Measurements from ENCODE around the gene CDH4.

CDH4 gene

DNA sequence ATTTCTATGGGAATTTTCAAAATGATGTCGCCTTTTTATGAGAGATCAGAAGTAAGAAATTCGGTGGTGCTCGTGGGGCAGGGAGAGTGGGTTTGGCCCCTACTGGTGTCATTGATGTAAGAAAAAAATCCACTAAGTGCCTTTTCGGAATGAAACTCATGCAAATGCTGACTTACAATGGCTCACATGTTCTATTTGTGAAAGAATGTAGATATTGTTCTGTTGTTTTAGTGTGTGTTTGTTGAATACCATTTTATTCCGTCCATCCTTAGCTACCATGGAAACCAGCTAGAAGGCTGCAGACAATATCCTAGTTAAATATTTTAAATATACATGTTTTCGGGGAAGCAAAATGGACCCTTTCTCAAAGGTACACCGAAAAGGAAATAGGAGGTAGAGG, 508.7 kb downstream of the CDH4 start:
- DNase-seq, result no peak

DNA sequence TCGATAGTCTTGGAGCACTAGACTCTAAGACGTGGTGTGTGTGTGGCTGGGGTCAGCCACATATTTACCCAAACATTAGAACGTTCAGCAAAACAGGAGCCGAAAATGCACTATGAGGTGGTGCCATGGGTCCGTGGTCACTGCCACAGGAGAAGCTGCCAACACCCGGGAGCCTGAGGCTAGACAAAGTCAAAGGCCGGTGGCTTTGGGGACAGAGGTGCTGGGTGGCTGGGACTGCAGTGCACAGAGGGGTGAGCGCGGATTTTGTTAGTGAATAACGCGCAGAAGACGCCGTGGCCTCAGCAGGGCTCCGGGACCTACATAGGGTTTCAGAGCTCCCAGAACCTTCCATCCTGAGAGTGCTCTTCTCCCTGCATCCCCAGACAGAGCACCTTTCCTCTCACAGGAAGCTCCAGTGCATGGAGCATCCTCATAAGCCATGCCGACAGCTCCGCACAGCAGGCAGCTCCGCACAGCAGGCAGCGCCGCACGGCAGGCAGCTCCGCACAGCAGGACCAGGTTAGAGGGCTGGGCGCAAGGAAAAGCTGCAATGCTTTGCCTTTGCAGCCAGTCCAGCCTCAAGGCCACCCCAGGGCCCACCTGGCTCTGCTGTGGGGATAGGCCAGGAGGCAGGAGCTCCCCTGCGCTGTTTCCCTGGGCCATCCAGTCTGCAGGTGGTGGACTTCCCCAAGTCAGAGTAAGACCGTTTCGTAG, 509.5 kb downstream of the CDH4 start:
- no peak for DNase-seq

DNA sequence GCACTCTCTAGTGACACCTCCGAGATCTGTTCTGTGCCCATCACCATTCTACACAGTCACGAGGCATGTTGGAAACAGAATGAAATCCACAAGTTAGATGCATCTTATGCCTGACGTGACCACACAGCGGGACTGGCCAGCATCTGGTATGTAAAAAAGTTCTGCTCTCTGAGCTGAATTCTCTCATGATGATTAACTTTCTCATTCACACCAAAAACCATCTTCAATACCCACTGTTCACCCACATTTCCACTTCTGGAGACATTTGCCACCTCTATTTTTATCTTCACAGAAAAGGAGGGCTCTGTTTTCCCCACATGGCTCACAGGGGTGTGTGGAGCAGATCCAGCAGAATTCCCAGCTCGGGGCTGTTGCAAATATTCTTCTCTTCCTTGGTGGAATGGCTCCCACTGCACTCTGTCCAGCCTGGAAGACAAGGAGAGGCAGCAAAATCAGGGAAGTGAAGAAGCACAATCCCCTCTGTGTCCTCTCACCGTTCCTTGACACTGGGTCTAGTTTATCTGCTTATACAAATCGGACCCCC, 510.2 kb downstream of the CDH4 start:
- DNase-seq, result peak; percentile 27

DNA sequence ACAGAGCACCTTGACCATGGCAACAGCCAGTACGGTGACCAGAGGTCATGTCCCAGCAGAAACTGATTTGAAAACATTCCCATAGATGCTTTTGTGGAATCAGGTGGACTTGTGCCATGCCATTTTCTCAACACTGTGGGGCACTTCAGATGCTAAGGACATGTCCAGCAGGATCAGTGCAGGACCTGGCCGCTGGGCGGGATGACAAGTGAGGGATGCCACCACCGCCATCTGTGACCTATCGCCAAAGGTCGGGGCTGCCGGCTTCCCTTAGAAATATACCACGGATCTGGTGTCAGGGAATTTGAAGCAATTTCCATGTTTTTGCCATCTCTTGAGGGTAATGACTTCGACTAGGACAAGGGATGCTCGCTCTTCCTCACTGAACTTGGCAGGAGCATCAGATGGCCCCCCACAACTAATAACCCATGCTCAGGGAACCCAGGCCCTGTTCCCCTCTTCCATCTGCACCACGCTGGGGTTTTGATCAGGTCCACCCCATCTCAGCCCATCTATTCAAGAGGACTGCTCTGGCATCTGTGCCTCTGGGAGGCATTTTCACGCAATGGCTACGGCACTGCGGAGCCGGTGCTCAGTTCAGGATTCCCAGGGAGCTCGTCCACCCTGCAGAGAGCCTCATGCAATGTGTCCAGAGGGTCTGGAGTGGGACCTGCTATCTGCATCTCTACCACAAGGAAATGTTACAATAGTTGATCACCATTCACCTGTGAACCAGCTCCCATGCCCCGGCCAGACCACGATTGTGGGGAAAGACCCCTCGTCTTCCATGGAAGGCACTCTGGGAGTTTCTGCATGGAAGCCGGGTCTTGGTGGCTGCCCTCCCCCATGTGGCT, 511.1 kb downstream of the CDH4 start:
- no peak for DNase-seq

DNA sequence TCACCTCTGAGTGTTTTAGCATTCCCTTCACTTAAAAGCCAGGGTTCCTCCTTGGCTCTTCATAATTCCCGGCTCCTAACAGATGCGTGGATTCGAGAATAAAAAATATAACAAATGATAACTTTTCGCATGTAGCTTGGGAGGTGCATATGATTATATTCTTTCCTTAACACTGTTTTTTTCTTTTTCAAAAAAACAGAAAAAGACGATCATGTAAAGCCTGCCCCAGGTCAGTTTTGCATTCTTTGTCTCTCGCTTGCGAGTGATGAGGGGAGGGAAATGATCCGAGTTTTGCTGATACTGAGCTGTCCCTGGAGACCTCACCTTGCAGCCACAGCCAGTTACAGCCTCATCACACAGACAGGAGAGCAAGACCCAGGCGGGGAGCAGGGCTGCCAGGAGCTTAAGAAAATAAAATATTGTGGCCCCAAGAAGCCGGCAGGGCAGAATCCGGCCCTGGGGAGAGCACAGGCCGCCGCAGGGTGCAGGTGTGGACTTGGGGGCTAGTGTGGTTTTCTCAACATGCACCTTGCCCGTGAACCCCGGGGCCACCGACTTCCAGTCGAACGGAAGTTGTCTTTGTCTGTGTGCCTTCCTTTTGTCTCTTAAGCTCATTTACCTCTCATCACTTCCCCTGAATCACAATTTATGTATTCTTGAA, 511.8 kb downstream of the CDH4 start:
- DNase-seq, result no peak

DNA sequence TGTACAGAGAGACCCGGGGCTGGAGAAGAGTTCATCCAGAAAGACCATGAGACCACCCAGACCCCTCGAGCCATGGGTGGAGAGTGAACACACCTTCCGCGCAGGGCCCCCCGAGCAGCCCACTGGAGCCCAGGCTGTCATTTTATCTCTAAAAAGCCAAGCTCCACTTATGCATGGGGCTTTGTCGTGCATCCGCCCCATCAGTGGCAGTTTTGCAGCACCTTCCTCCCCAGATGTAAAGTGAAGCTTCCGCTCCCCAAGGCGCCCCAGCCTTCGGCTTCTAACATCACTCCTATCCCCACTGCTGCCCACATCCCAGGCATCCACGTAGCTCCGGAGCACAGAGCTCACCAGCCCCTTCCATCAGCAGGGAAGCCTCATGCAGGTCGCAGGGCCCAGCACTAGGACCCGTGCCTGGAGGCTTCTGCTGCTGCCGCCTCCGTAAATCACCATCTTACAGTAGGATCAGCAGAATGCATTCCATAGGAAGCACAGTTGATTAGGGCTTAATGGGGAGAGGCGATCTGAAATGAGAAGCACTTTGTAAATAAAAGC, 512.5 kb downstream of the CDH4 start:
- DNase-seq, result no peak

DNA sequence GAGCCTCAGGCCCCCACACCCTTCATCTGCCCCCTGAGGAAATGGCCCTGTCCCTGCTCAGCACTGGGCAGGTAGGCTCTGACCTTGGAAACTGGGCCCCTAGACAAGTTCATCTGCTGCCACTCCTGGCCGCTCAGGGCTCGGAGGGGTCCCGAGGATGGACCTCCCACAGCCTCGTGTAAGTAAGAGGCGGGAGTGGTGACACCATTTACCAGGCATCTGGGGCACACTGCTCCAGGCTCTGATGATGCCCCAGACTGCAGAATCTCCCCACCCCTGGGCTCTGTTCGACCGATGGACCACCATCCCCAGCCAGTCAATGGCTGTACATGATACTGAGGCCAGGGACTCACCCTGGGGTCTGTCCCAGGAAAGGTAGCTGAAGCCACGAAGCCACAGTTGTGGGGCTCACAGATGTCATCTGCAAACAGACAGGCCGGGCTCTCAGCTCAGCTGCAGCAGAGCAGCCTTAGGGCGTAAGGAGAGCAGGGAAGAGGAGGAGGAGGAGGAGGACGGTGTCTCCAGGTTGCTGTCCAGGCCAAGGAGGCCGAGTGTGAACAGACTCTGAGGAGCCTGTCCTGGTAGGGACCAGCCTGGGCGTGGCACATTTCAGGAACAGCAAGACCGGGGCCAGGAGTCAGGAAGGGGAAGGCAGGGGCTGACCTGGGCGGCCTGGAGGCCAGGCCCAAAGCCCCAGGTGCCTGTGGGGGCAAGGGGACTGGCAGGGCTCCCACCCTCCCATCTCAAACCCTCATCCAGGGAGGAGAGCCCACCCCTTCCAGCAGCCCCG, 513.2 kb downstream of the CDH4 start:
- DNase-seq, result no peak

DNA sequence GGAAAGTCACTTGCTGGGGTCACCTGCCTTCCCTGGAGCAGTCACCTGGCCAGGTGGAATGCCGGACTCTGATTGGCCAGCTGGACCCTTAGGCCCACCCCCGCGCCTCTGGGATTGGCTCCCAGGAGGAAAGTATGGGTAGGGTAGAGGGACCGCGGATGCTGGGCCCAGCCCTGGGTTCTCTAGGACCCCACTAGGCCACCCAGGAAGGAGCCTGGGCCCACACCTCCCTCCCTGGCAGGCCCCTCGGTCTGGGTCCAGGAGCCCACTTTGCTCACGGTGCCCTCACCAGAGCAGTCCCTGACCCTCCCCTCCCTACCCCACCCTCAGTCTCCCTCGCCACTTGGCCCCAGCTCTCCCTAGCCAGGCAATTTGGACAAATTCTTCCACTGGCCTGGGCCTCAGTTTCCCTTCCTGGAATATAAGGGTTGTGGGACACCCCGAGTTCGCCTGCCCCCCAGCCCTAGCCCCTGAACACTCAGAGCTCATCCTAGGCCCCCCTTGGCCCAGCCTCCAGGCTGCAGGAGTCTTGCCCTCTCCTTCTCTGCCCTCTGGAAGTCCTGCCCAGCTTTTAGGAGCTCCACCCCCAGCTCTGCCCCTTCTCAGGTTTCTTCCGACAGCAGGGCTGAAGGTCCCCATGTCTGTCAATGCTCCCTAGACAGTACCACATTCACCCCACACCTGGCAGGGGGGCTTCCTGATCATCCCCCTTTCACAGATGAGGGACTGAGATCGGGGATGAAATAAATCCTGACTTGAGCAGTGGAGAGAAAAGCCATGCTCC, 514.0 kb downstream of the CDH4 start:
- no peak for DNase-seq

DNA sequence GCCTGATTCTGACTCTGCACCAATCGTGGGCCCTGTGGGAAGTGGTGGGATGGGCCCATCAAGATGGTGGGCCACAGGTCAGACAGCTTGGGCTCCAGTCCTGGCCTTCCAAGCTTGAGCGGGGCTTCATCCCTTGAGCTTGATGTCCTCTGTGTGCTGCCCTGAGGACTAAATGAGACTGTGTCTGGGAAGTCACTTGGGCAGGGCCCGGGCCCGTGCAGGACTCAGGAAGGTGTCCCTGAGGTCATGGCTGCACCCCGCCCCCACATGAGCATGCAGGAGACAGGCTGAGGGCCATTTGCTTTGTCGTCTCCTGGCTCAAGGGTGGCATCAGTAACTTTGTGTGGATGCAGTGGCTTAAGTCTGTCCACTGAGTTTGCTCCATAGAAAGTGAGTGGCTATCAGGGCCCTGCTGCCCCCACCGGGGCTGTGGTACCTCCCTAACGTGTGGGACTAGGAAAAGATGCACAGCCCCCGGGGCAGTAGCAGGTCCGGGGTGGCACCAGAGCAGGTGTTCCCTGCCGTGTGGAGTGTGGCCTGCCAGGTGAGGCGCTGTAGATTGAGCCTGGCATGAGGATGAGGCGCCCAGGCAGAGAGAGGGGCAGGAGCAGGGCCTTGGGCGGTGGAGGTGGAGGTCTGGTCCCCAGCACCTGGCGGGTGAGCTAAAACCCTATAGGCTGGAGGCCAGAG, 515.0 kb downstream of the CDH4 start:
- no peak for DNase-seq

DNA sequence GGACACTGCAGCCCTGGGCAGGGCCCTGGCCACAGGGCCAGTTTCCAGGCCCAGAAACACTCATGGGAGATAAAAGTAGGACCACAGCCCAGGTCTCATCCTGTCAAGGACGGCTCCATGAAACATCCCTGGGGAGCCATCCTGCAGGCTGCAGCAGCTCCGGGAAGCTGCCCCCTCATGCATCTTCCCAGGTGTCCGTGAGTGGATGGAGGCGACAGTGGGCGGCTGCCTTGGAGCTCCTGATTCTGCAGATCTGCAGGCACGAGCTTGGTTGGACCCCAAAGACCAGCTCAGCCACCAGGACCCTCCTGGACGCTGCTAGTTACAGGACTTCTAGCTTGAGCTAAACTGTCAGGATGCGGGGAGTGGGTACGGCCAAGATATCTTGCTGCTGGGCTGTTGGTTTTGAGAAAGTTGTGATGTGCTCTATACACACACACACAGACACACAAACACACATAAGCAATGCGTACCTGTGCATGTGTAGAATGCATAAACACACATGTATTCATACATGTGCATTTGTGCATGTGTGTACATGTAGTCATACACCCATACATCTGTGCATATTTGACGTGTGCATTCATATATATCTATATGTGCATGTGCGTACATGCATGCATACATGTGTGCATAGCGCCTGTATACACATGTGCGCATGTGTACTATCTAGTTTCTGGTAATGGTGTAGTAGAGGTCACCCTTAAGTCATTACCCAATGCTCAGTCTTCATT, 515.9 kb downstream of the CDH4 start:
- no peak for DNase-seq

DNA sequence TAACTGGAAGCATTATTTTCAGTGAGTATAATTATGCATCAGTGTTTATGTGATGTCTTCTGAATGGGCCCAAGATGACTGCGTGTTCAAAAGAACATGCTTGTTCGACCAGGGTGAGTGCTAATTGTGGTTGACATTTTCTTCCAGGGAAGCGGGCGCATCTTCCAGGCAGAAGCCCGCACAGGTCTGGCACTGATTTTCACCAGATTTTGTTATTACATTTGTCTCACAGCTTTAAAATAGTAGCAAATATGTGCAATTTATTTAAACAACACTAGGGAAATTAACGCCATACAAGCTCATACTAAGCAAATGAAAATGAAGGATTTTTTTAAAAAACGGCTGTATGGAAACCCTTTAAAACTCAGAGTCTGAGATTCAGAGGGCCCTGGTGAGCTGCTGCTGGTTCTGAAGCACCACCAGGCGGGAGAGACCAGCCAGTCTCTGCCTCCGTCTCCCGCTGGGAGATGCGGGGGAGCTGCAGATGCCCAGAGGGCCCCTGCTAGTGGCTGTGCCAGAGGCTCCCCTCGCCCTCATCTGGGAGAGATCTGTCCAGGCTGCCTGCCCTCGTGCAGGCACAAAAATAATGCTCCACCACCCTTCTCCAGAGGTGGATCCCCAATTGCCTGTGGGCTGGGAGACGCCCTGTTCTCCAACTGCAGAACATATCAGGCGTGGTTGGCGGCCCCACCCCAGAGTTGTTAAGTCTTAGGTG, 516.7 kb downstream of the CDH4 start:
- DNase-seq, result no peak

DNA sequence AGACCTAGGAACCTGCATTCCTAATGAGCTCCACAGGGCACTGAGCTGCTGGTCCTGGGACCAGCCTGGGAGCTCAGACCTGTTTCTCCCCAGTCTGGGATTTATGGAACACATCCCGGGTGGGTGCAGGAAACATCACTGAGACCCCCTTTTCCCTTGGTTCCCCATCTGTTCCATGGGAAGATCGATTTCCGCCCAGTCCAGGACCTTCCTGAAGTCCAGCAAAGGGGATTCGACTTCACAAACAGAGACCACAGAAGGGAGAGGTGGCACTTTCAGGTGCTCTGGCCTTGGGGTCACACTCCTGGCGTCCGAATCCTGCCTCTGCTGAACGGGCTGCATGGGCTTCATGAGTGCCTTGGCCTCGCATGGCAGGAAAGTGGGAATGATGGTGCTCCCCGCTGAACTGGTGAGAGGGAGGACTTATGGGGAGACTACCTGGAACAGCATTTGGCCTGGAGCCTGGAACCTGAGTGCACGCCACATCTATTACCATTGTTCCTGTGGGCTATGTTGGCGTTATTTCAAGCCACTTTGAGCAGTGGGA, 517.3 kb downstream of the CDH4 start:
- DNase-seq, result no peak

DNA sequence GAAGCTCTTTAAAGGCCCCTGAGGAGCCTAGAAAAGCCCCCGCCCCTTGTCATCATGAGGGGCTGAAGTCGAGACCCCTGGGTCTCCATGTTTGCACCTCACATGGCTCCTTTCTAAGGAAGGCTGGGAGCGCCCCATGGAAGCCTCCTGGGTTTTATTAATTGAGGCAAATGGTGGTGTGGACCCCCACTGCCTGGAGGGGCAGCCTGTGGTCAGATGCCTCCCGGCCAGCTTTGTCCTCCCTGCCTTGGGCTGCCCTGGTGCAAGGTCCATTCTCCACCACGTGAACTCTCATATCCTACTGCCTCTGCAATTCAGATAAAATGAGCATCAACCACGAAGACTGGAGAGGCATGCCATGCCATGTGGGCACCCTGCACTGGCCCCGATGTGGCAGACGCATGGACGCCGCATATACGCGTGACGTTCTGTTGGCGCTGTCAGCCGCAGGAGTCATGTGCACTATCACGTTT, 518.1 kb downstream of the CDH4 start:
- DNase-seq, result no peak

DNA sequence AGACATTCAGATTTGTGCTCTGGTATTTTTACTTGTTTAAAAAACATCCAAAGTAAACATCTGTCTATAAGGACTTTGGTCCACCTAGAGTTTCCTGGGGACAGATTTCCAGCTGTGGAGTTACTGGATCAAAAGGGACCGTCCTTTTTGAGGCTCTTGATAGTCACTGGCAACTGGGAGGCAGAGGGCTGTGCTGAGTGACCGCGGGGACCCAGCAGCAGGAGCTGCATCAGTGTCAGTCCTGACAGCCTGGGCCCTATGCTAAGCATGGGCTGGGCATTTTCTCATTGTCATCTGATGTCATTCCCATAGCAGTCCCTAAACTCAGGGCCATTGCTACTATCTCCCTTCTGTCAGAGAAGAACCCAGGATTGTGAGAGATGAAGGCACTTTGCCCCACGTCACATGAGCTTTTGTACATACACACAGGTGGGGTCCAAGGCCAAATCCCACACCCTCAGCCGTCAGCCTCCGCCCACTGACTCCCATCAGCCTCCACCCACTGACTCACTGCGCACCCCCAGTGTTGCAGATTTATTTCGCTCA, 519.8 kb downstream of the CDH4 start:
- DNase-seq, result no peak

DNA sequence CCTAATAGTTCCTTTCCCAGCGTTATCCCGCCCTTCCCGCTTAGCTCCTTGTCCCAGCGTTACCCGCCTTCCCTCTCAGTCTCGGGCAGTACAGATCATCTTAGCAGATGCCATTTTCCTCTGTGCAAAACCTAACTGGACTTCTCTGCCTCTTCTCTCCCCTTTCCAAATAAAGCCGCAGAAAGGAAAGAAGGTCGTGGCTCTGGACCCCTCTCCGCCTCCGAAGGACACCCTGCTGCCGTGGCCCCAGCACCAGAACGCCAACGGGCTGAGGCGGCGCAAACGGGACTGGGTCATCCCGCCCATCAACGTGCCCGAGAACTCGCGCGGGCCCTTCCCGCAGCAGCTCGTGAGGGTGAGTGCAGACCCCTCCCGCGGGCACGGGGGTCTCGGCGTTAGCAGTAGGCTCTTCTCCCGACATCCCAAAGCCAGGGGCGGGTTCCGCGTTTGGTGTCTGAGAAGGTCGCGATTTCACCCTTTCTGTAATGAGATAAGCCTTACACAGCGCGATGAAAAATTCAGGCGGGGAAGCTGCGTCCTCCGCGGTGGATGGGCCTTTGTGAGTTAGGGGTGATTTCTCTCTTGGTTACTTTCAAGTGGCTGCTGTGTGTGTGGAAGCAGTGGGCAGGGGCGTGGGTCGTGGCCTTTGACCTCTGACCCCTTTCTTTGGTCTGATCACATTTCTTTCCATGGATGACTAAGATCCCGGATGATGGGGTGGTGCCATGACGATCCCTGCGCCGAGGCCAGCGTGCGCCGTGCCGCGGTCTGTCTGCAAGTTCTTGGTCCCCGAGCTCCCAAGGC, 521.0 kb downstream of the CDH4 start:
- DNase-seq, result no peak

DNA sequence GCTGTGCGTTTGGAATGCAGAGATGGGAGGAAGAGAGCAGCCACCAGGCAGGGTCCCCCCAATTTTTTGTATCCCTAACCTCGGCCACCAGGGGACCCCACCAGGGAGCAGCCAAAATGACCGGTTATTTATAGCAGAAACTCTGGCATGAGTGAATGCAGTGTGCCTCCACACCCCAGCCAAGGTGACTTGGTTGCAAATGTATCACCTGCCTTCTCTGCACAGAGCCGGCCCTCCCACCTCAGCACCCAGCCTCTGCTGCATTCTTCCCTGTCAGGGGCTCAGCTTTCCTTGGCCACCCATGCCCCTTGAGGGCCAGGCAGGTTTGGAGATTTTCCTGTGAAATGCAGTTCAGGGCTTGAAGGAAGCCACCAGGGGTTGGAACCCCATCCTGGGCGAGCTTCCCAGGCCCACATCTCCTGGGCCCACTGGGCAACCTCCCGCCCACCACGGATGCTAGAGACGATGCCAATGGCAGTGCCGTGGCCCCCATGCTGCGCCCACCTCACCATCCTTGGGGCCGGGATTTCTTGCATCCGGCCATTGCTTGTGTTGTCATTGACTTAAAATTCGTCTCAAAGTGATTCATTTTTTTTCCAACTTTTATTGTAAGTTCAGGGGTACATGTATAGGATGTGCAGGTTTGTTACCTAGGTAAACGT, 522.0 kb downstream of the CDH4 start:
- no peak for DNase-seq

DNA sequence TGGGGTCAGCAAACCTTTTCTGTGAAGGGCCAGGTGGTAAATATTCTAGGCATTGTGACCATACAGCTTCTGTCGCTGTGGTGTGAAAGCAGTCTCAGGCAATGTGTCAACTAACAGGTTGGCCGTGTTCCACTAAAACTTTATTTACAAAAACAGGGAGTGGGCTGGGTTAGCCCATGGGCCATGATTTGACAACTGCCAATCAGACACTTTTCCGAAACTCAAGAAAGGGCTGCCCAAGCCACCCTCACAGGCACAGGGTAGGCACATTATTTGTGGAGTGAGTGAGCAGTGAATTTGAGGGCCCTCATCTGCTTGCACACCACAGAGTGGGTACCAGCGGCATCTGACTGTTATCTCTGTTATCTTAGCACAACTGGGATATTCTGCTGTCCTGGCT, 523.4 kb downstream of the CDH4 start:
- no peak for DNase-seq

All from fibroblast of skin of scalp (primary cell).